GM18526 (cell line): ENCODE results near the gene KRT78.

Experiments
- POLR2A ChIP-seq: IDR thresholded peaks from 3 replicates; pipeline ENCODE4 v1.6.1; 2011; ENCODE audit not compliant: insufficient read length; ENCODE audit errors: extremely low read depth

The KRT78 gene

GRCh38 chr12:52805739-52806138 lies 43.1 kb downstream of the KRT78 start:
- TF ChIP-seq POLR2A: no peak

DNA sequence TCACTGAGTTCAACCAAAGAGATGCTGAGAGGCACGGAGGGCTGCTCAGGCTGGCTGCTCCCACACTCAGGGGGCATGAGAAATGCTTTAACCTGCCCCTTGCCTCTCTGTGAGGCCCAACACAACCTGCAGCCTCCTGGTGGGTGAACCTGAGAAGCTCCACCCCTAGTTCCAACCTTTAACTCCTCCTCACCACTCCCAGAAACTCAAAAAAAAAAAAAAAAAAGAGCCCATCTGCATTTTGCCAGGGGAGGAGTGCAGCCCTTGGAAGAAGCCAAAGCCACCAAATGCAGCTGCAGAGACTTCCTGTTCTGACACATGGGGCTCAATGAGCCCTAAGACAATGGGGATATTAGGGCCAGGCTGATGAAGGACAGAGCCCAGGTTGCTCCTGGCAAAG lies 43.8 kb downstream of the KRT78 start:
- no peak for TF ChIP-seq POLR2A

DNA sequence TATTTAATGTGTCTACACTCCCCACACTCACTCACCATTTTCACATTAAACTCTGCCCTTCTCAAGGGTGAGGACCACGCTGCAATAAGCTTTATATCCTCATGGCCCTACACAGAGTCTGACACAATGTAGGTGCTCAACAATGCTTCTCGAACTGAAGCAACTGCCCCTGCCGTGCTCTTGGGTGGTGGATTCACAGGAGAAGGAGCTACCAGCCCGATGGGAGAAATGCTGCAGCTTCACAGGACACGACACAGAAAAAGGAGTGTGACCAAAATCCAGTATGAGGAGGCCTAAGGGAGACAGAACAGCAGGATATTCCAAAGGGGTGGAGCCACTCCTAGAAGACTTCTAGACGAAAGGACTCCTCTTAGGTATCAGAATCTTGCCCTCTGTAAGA lies 46.4 kb downstream of the KRT78 start:
- no peak for TF ChIP-seq POLR2A

DNA sequence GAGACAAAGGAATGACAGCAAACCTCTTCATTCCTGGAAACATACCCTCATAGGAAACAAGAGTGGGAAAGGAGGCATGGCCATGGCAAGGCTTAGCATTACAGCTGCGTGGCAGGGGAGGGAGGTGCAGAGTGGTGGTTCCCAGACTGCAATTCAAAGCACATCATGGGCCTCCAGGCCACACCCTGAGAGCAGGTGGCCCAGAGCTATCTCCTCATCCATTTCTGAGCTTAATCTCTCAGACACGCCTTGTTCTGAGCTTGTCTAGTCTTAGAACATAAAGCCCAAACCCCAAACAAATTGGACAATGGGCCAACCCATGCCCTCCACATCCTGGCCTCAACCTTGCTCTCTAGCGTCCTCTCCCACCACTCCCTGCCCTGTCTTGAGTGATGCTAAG lies 47.0 kb downstream of the KRT78 start:
- TF ChIP-seq POLR2A: no peak

- TF ChIP-seq POLR2A: no peak
Observed at GRCh38 chr12:52800259-52800917, 48.4 kb downstream of the KRT78 start.

DNA sequence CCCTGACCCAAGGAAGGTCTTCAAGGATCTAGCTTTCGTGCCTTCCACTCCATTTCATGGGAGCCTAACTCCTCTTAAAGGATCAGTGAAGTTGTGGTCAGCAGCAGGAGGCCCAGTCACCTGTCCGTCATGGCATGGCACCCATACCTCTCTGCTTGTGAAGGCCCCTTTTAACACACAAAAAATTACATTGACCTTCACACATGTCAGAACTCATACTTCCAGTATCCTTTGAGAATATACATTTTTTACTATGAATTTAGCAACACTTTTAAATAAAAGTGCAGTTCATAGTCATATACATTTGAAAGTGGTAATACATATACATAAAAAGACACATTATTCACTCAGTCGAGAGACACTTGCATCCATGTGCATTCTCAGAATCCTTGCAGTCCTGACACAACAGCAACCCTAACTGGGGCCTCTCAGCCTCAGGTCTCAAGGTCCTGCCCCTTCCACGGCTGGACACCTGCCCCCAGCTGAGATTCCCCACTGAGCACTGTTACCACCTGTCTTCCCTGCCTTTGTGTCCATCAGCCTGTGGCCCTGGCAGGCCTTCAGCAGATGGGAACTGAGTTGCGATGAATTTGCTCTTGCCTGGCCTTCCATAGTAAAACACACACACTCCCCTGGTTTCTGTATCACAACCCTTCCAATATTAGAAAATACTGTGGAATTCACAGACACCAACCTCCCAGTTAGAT lies 49.1 kb downstream of the KRT78 start:
- TF ChIP-seq POLR2A: no peak

DNA sequence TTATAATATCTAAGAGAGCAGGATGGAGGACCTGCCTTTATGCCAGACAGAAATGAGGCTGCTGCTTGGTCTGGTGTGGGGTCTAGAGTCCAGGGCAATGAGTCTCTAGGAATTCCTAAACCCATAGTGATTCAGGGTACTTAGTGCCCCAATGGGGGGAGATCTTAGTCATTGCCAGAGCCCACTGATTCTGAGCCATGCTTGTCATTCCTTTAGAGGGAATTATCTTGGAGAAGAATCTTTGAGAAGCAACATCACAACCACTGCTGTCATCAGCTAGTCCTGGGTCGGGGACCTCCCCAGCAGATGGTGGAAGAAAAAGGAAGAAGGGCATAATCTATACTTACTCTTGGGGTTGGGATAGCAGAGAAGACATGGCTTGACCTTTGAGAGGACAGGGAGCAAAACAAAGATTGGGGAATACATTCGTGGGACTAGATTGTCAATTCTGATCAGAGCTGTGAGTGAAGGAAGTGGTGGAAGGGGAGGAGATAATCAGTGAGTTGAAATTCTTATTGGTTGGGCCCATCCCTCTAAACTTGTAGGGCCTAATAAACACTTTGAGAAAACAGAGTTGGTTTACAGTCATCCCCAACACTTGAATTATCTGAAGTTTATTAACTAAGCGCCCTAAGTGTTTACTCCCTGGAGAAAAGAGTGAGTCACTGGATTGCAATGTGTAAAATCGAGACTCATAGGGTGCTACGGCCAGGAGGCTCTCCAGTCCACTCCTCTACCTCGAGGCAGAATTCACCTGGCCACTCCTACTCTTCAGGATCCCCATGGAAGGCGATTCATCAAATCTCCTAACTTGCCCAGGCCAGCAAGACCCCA lies 49.9 kb downstream of the KRT78 start:
- TF ChIP-seq POLR2A: no peak

DNA sequence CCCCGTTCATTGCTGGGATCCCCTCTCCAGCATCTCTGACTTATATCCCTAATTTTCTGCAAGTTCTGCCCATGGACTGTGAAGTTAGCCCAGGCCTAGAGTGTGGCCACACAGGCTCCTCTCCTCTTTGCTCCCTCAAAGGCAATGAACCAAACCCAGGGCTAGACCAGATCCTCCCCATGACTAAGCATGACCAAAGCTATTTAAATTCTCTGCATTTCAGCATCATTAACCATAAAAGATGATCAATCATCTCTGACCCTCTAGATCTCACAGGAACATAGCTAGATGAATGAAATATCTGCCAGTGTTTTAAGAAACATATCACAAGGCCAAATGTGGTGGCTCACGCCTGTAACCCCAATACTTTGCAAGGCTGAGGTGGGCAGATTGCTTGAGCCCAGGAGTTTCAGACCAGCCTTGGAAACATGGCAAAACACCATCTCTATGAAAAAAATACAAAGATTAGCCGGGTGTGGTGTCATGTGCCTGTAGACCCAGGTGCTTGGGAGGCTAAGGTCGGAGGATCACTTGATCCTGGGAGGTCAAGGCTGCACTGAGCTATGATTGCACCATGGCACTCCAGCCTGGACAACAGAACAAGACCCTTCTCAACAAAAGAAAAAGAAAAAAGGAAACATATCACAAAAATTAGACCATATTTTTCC lies 50.7 kb downstream of the KRT78 start:
- no peak for TF ChIP-seq POLR2A

DNA sequence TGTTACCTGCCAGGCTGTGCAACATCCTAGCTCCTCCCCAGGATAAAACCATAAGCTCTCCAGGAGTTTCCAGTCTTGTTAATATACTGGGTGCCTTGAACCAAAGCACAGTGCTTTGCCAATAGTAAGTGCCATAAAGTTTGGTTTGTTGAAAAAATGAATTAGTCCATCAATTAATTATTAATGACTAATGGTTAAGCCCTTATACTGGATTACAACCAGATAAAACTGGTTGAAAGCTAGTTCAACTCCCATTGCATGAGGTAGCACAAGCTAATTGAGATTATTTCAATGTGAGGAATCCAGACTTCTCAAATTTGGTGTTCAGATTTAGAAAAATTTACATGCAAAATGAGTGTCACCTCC lies 51.3 kb downstream of the KRT78 start:
- TF ChIP-seq POLR2A: no peak

GRCh38 chr12:52796839-52797528 lies 51.8 kb downstream of the KRT78 start:
- TF ChIP-seq POLR2A: no peak

DNA sequence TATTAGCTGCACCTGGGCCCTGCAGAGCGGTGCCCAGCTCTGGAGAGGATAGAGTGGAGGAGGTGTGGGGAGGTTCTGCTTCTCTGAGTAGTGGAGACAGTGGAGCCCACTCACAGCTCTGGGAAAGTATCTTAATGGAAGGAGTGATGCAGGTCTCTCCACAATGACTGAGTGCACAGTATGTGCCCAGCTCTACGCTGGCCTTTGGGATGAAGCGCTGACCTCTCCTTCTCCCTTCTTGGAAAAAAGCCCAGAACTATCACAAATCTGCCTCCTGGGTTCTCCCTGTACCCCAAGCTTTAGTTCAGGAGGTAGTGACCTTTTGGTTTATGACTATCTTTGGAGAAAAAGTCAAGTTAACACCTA lies 52.4 kb downstream of the KRT78 start:
- no peak for TF ChIP-seq POLR2A

DNA sequence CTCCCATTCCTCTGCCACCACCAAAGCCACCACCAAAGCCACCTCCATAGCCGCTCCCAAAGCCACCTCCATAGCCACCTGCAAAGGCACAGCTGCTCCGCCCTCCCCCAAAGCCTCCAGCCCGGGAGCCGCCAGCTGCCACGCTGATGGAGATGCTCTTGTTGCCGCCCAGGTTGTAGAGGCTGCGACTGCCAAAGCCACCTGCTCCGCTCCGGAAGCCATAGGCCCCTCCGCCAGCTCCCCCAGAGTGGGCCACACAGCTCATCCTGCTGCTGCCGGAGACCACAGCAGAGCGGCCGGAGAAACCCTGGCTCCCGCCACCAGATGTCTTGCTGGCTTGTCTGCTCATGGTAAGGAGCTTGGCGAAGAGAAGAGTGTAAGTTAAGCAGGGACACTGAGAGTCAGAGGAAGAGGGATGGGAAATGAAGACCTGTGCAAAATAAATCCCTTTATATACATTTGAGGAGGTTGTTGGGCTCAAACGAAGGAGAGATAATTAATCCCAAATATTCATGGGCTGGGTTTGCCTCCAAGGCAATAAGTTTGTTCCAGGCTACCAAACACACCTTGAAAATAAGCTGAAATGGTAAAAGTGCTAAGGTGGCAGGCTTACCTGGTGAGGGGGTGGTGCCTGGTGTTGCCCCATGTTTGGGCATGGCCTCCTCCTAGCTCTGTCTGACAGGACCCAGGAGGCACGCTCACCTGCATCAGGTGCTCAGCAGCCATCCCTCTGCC lies 52.9 kb downstream of the KRT78 start, which contains the start of gene KRT3:
TSS of gene KRT3 (minus strand) at position 424 of the 735 bp plus-strand sequence. CDS start at position 349, 75 bp downstream.
- TF ChIP-seq POLR2A: no peak

DNA sequence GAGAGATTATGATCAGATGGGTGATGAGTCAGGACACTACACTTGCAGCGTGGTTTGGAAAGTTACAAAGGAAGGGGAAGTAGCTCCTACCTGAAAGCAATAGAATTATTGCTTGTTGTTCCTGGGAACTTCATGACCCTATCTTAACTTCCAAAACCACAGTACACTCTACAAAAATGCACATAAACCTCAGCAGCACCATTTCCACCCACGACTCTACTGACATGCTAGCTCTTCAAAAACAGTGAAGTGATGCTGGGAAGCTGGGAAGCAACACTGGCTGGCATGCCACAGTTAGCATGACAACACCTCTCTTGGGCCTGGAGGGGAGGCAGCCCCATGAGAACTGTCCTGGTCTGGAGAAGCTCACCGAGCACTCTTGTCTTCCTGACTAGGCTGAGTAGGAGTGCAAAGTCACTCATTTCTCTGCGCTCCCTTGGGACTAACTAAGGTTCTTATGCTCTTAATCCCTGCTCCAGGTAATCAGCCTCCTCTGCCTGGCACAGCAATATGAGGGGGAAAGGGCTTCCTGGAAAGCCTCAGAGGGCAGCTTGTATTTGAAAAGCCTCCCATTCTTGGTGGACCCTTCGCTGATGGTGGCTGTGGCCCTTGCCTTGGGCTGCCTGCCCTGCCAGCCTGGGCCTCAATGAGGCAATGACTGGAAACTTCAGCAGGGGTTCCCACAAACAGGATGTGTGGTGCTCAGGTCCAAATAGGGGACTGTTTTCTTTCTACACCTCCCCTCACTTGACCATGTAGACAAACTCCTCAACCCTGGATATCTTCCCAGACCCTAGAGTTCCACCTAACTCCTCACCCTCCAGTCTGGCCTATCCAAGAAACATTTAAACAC lies 54.1 kb downstream of the KRT78 start:
- no peak for TF ChIP-seq POLR2A

DNA sequence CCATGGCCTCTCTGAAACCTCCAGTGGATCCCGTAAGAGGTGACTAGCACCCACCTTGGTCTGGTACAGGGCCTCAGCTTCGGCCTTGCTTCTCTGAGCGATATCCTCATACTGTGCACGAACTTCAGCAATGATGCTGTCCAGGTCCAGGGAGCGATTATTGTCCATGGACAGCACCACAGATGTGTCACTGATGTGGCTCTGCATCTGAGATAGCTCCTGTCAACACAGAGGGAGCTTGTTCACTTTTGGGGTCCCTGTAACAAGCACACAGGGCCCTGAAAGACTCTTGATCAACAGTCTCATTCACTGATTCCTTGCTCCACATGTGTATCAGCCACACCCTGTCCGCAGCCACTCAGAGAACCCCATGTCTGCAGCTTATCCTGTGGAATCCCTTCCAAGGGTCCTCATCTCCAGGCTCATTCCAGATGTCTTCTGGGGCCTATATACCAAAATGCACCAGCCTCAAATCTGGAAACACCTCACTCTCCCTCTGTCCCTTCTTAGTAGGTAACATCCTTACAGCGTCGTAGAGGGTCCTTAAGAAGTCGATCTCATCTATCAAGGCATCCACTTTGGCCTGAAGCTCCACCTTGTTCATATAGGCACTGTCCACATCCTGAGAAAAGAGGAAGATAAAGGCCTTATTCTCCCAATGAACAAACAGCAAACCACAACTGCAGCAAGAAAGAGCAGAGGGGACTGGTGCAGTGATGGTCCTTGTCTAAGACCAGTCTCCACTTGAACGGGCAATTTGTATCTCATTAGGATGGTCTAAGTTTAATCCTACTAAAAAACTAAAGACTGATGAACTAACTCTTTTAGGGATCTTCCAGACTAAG lies 56.4 kb downstream of the KRT78 start:
- TF ChIP-seq POLR2A: no peak
